Liver (tissue), 9 donors: ENCODE data around the gene EMILIN1. TPM values are rescaled to one million over a fixed set of nuclear protein-coding genes. Genes with fewer than 3 reads are reported as not detected.
A peak's percentile ranks its signal among the peaks of the same experiment; 100 is the strongest.

ENCODE experiments used
- DNase-seq: peaks from one replicate; pipeline ENCODE4 v3.0.0-alpha.2; 2017; ENCODE audit warnings: low spot score
- H3K27ac ChIP-seq, 2 donors: one replicate each; pipeline ENCODE4 v1.7.0; 2013; ENCODE audit warnings: inconsistent platforms in 2 of 2, low read length in 2 of 2, control low read depth in 1 of 2, low read depth in 1 of 2, mild to moderate bottlenecking in 1 of 2
- H3K27me3 ChIP-seq, 4 donors: one replicate each; pipeline versions ENCODE4 v1.6.1 to v1.7.0; 2013; ENCODE audit warnings: low read length in 3 of 4, inconsistent platforms in 1 of 4, mild to moderate bottlenecking in 1 of 4, moderate library complexity in 1 of 4; ENCODE audit not compliant: control insufficient read depth in 4 of 4, insufficient read depth in 4 of 4
- H3K36me3 ChIP-seq, 4 donors: one replicate each; pipeline versions ENCODE4 v1.6.1 to v1.7.0; 2013; ENCODE audit warnings: low read length in 3 of 4, mild to moderate bottlenecking in 3 of 4, low read depth in 1 of 4, moderate library complexity in 1 of 4; ENCODE audit not compliant: control insufficient read depth in 4 of 4, insufficient read depth in 3 of 4
- H3K4me1 ChIP-seq, 4 donors: one replicate each; pipeline versions ENCODE4 v1.6.1 to v1.7.0; 2013; ENCODE audit warnings: low read length in 3 of 4, mild to moderate bottlenecking in 3 of 4, moderate library complexity in 1 of 4; ENCODE audit not compliant: control insufficient read depth in 4 of 4, insufficient read depth in 4 of 4
- H3K4me3 ChIP-seq, 3 donors: one replicate each; pipeline versions ENCODE4 v1.6.1 to v1.7.0; 2013; ENCODE audit warnings: low read length in 3 of 3, control low read depth in 1 of 3, low read depth in 1 of 3, mild to moderate bottlenecking in 1 of 3
- H3K9ac ChIP-seq, 2 donors: one replicate each; pipeline ENCODE4 v1.7.0; 2013; ENCODE audit warnings: low read length in 2 of 2, mild to moderate bottlenecking in 2 of 2, moderate library complexity in 2 of 2, control low read depth in 1 of 2, low read depth in 1 of 2
- H3K9me3 ChIP-seq, 4 donors: one replicate each; pipeline versions ENCODE4 v1.6.1 to v1.7.0; 2013; ENCODE audit warnings: low read length in 3 of 4; ENCODE audit not compliant: control insufficient read depth in 4 of 4
- EGR1 ChIP-seq, 2 donors: IDR thresholded peaks; 2 replicates each; pipeline ENCODE4 v1.6.1; 2016 to 2018; ENCODE audit warnings: antibody characterized with exemption in 2 of 2, low read depth in 2 of 2
- FOXA1 ChIP-seq: IDR thresholded peaks from 2 replicates; pipeline ENCODE4 v1.6.1; 2016; ENCODE audit warnings: antibody characterized with exemption
- FOXA2 ChIP-seq: IDR thresholded peaks from 2 replicates; pipeline ENCODE4 v1.6.1; 2016; ENCODE audit warnings: antibody characterized with exemption
- GABPA ChIP-seq, 2 donors: IDR thresholded peaks in 1 of 2; conservative IDR thresholded peaks in 1 of 2; 2 replicates each; pipeline ENCODE4 v1.6.1; 2016; ENCODE audit warnings: antibody characterized with exemption in 2 of 2, mild to moderate bottlenecking in 1 of 2, moderate library complexity in 1 of 2
- HNF4A ChIP-seq, 2 donors: conservative IDR thresholded peaks; 2 replicates each; pipeline ENCODE4 v1.6.1; 2016; ENCODE audit warnings: antibody characterized with exemption in 2 of 2, mild to moderate bottlenecking in 2 of 2
- JUND ChIP-seq, 2 donors: IDR thresholded peaks; 2 replicates each; pipeline ENCODE4 v1.6.1; 2016; ENCODE audit warnings: antibody characterized with exemption in 2 of 2
- RAD21 ChIP-seq, 2 donors: IDR thresholded peaks; 2 replicates each; pipeline ENCODE4 v1.6.1; 2016; ENCODE audit warnings: antibody characterized with exemption in 2 of 2, mild to moderate bottlenecking in 2 of 2
- SP1 ChIP-seq: IDR thresholded peaks from 2 replicates; pipeline ENCODE4 v1.6.1; 2018; ENCODE audit warnings: antibody characterized with exemption, mild to moderate bottlenecking
- YY1 ChIP-seq: IDR thresholded peaks from 2 replicates; pipeline ENCODE4 v1.6.1; 2016; ENCODE audit warnings: antibody characterized with exemption, mild to moderate bottlenecking
- WGBS: extraction: QIAGEN DNeasy Blood & Tissue Kit; methylation state at CpG from one replicate; pipeline ENCODE4 v1.1.7; 2013; 5-methylcytosine and 5-hydroxymethylcytosine counted together
- polyA plus RNA-seq, 2 donors: library from polyadenylated mRNA; stranded (reverse) in 1 of 2; unstranded in 1 of 2; fragments of 200-250 nt in 1 of 2; fragments of >200 nt in 1 of 2; fragmentation: Nextera tagmentation in 1 of 2; extraction: Ambion mirVana in 1 of 2; gene quantifications; one replicate each; pipeline versions ENCODE4 v1.2.1 to v1.2.3, GENCODE V29; 2013 to 2015
- total RNA-seq, 2 donors: library from RNA; depleted of rRNA; stranded (reverse); fragments of >200 nt; gene quantifications; one replicate each; pipeline ENCODE4 v1.2.3, GENCODE V29; 2014
- TF ChIP-seq, protein P1 (sequence below): IDR thresholded peaks from 2 replicates; pipeline ENCODE4 v1.6.1; 2016; ENCODE audit warnings: antibody characterized with exemption, mild to moderate bottlenecking
- TF ChIP-seq, protein P2 (sequence below): IDR thresholded peaks from 2 replicates; pipeline ENCODE4 v1.6.1; 2016; ENCODE audit warnings: antibody characterized with exemption
- TF ChIP-seq, protein P3 (sequence below): IDR thresholded peaks from 2 replicates; pipeline ENCODE4 v1.6.1; 2016; ENCODE audit warnings: antibody characterized with exemption
- TF ChIP-seq, protein P4 (sequence below): fragments of 150-350 bp; IDR thresholded peaks from 2 replicates; pipeline ENCODE4 v1.5.1; 2017; ENCODE audit warnings: improper control_type of control experiment, low read depth, low read length; ENCODE audit not compliant: missing input control
- TF ChIP-seq, protein P5 (sequence below): IDR thresholded peaks from 2 replicates; pipeline ENCODE4 v1.6.1; 2016; ENCODE audit warnings: antibody characterized with exemption
- donor health status: healthy.
- donor health status: healthy.
- donor health status: healthy.
- donor health status: healthy.
- donor health status: healthy.

The EMILIN1 gene
- total and polyA plus RNA-seq, 4 donors: 3.4 to 26.1 (median 24.0) TPM

DNA sequence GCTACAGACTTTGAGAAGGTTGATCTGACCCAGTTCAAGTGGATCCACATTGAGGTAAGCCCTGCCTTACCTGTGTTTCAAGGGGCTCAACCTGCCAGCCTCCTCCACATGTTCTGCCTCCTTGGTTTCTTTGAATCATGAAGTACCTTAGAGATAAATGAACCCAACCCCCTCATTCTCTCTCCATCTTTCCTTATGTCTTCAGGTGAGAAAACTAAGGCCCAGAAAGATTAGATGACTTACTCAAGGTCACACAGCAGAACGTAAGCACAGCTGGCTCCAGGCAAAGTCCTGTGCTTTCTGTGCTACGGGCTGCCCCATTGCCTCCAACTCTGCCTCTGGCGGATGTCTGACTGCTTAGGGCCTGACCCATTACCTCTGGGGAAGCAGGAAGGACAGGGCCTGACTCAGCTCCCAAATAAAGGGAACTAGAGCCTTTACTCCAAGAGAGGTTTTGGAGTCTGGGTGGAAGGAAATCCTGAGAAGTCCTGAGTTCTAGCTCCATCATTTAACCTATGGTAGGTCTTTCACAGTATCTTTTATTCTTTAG is 18.4 kb downstream of the EMILIN1 start:
- DNase-seq: no peak

DNA sequence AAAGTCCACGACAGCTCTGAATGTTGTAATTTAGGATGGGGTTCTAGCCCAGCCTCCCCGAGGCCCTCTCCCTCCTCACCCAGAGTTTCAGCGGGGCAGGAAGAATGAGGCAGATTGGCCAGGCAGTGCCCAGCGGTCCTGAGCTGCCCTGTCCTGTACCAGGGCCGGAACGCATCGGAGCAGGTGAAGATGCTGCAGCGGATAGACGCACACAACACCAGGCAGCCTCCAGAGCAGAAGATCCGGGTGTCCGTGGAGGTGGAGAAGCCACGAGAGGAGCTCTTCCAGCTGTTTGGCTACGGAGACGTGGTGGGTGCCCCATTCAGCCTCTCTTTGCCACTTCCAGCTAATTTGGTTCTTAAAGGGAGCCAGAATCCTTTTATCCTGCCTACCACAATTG is 18.9 kb downstream of the EMILIN1 start:
- H3K27ac ChIP-seq: peak overlapping the region in 1 of 2 donors; percentile 82
- no peaks in the 10 kb centered on the region for H3K9me3 ChIP-seq
- no peak for DNase-seq
- no peak overlapping the region for H3K4me3 ChIP-seq
- H3K9ac ChIP-seq: no peak overlapping the region
- H3K27me3 ChIP-seq: no peaks in the 10 kb centered on the region
- WGBS: 89% methylated on average over 14 of the region's 14 CpGs
- TF ChIP-seq FOXA2 (no peak), SP1 (no peak), HNF4A (conservative IDR thresholded peaks at IDR 0.05) (no peak)
- peaks cover 8 to 30% (median 21%) of the 10 kb centered on the region in 4 donors for H3K36me3 ChIP-seq
- H3K4me1 ChIP-seq: peaks cover 22 to 58% (median 51%) of the 10 kb centered on the region in 4 donors

More for the DNA sequence above, 18.4 kb downstream of the EMILIN1 start:
- no peak overlapping the region for H3K9ac ChIP-seq
- H3K9me3 ChIP-seq: no peaks in the 10 kb centered on the region
- no peaks in the 10 kb centered on the region for H3K27me3 ChIP-seq
- peaks cover 22 to 64% (median 56%) of the 10 kb centered on the region in 4 donors for H3K4me1 ChIP-seq
- no peak overlapping the region for H3K4me3 ChIP-seq
- peak overlapping the region; percentile 82 to 87 for H3K27ac ChIP-seq
- WGBS: 43% methylated on average over 3 of the region's 3 CpGs
- TF ChIP-seq EGR1 (IDR thresholded peaks at IDR 0.05; ENCODE audit: low read depth in 2 of 2) (no peak), RAD21 (IDR thresholded peaks at IDR 0.05) (no peak)
- peaks cover 8 to 30% (median 21%) of the 10 kb centered on the region in 4 donors for H3K36me3 ChIP-seq

DNA sequence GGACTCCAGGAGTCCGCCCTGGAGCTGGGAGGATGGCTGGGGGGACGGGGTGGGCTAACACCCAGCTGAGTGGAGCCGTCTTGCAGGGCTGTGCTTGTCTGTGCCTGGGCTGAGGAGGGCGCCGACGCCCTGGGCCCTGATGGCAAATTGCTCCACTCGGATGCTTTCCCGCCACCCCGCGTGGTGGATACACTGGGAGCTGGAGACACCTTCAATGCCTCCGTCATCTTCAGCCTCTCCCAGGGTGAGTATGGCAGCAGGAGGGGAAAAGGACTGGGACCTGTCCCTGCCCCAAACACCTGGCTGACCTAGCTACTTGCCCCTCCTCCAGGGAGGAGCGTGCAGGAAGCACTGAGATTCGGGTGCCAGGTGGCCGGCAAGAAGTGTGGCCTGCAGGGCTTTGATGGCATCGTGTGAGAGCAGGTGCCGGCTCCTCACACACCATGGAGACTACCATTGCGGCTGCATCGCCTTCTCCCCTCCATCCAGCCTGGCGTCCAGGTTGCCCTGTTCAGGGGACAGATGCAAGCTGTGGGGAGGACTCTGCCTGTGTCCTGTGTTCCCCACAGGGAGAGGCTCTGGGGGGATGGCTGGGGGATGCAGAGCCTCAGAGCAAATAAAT is 21.0 kb downstream of the EMILIN1 start:
- TF ChIP-seq, protein P1, sequence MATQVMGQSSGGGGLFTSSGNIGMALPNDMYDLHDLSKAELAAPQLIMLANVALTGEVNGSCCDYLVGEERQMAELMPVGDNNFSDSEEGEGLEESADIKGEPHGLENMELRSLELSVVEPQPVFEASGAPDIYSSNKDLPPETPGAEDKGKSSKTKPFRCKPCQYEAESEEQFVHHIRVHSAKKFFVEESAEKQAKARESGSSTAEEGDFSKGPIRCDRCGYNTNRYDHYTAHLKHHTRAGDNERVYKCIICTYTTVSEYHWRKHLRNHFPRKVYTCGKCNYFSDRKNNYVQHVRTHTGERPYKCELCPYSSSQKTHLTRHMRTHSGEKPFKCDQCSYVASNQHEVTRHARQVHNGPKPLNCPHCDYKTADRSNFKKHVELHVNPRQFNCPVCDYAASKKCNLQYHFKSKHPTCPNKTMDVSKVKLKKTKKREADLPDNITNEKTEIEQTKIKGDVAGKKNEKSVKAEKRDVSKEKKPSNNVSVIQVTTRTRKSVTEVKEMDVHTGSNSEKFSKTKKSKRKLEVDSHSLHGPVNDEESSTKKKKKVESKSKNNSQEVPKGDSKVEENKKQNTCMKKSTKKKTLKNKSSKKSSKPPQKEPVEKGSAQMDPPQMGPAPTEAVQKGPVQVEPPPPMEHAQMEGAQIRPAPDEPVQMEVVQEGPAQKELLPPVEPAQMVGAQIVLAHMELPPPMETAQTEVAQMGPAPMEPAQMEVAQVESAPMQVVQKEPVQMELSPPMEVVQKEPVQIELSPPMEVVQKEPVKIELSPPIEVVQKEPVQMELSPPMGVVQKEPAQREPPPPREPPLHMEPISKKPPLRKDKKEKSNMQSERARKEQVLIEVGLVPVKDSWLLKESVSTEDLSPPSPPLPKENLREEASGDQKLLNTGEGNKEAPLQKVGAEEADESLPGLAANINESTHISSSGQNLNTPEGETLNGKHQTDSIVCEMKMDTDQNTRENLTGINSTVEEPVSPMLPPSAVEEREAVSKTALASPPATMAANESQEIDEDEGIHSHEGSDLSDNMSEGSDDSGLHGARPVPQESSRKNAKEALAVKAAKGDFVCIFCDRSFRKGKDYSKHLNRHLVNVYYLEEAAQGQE: no peak
- TF ChIP-seq FOXA2: no peak
- Histone ChIP-seq H3K27ac (no peak overlapping the region), H3K9ac (no peak overlapping the region), H3K36me3 (peaks cover 8 to 30% (median 21%) of the 10 kb centered on the region in 4 donors), H3K27me3 (no peaks in the 10 kb centered on the region), H3K4me3 (no peak overlapping the region), H3K9me3 (no peaks in the 10 kb centered on the region), H3K4me1 (peaks cover 17 to 37% (median 33%) of the 10 kb centered on the region in 4 donors)
- WGBS: 92% methylated on average over 19 of the region's 19 CpGs
- no peak for DNase-seq

DNA sequence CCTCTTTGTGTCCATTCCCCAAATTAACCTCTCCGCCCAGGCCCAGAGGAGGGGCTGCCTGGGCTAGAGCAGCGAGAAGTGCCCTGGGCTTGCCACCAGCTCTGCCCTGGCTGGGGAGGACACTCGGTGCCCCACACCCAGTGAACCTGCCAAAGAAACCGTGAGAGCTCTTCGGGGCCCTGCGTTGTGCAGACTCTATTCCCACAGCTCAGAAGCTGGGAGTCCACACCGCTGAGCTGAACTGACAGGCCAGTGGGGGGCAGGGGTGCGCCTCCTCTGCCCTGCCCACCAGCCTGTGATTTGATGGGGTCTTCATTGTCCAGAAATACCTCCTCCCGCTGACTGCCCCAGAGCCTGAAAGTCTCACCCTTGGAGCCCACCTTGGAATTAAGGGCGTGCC is 21.6 kb downstream of the EMILIN1 start:
- no peaks in the 10 kb centered on the region for H3K27me3 ChIP-seq
- DNase-seq: no peak
- peaks cover 14 to 32% (median 27%) of the 10 kb centered on the region in 4 donors for H3K4me1 ChIP-seq
- WGBS: 78% methylated on average over 10 of the region's 10 CpGs
- H3K4me3 ChIP-seq: no peak overlapping the region
- no peak overlapping the region for H3K9ac ChIP-seq
- no peaks in the 10 kb centered on the region for H3K9me3 ChIP-seq
- H3K27ac ChIP-seq: no peak overlapping the region
- H3K36me3 ChIP-seq: peaks cover 8 to 30% (median 21%) of the 10 kb centered on the region in 4 donors
- TF ChIP-seq, protein P2, sequence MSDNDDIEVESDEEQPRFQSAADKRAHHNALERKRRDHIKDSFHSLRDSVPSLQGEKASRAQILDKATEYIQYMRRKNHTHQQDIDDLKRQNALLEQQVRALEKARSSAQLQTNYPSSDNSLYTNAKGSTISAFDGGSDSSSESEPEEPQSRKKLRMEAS: no peak
- TF ChIP-seq, protein P3, sequence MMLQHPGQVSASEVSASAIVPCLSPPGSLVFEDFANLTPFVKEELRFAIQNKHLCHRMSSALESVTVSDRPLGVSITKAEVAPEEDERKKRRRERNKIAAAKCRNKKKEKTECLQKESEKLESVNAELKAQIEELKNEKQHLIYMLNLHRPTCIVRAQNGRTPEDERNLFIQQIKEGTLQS: no peak
- TF ChIP-seq, protein P4, sequence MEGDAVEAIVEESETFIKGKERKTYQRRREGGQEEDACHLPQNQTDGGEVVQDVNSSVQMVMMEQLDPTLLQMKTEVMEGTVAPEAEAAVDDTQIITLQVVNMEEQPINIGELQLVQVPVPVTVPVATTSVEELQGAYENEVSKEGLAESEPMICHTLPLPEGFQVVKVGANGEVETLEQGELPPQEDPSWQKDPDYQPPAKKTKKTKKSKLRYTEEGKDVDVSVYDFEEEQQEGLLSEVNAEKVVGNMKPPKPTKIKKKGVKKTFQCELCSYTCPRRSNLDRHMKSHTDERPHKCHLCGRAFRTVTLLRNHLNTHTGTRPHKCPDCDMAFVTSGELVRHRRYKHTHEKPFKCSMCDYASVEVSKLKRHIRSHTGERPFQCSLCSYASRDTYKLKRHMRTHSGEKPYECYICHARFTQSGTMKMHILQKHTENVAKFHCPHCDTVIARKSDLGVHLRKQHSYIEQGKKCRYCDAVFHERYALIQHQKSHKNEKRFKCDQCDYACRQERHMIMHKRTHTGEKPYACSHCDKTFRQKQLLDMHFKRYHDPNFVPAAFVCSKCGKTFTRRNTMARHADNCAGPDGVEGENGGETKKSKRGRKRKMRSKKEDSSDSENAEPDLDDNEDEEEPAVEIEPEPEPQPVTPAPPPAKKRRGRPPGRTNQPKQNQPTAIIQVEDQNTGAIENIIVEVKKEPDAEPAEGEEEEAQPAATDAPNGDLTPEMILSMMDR: no peak
- TF ChIP-seq RAD21 (IDR thresholded peaks at IDR 0.05) (no peak), YY1 (no peak), FOXA2 (no peak), EGR1 (IDR thresholded peaks at IDR 0.05; ENCODE audit: low read depth in 2 of 2) (no peak), FOXA1 (no peak), GABPA (IDR thresholded peaks at IDR 0.05 in 1 of 2, conservative IDR thresholded peaks at IDR 0.05 in 1 of 2) (no peak), JUND (IDR thresholded peaks at IDR 0.05) (no peak), HNF4A (conservative IDR thresholded peaks at IDR 0.05) (no peak), SP1 (no peak)
- TF ChIP-seq, protein P5, sequence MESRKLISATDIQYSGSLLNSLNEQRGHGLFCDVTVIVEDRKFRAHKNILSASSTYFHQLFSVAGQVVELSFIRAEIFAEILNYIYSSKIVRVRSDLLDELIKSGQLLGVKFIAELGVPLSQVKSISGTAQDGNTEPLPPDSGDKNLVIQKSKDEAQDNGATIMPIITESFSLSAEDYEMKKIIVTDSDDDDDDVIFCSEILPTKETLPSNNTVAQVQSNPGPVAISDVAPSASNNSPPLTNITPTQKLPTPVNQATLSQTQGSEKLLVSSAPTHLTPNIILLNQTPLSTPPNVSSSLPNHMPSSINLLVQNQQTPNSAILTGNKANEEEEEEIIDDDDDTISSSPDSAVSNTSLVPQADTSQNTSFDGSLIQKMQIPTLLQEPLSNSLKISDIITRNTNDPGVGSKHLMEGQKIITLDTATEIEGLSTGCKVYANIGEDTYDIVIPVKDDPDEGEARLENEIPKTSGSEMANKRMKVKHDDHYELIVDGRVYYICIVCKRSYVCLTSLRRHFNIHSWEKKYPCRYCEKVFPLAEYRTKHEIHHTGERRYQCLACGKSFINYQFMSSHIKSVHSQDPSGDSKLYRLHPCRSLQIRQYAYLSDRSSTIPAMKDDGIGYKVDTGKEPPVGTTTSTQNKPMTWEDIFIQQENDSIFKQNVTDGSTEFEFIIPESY: no peak
